SK-N-SH treated with all-trans-retinoic acid at 6 μM for 48 hours (cell line): ENCODE results near the gene TOMM34.

Source experiments
- ISL1 ChIP-seq: fragments of 250-450 bp; sonication (Bioruptor Pico); IDR thresholded peaks from 2 replicates; pipeline ENCODE4 v2.1.2; 2022; ENCODE audit warnings: mild to moderate bottlenecking, moderate library complexity
- TOX ChIP-seq: fragments of 250-450 bp; sonication (Bioruptor Pico); IDR thresholded peaks from 2 replicates; pipeline ENCODE4 v1.8.0; 2021; ENCODE audit warnings: mild to moderate bottlenecking, moderate library complexity, borderline replicate concordance
- ZFP30 ChIP-seq: fragments of 450-650 bp; formaldehyde crosslinking; IDR thresholded peaks from 2 replicates; pipeline ENCODE4 v1.5.0; 2022; ENCODE audit warnings: mild to moderate bottlenecking, moderate library complexity

DNA sequence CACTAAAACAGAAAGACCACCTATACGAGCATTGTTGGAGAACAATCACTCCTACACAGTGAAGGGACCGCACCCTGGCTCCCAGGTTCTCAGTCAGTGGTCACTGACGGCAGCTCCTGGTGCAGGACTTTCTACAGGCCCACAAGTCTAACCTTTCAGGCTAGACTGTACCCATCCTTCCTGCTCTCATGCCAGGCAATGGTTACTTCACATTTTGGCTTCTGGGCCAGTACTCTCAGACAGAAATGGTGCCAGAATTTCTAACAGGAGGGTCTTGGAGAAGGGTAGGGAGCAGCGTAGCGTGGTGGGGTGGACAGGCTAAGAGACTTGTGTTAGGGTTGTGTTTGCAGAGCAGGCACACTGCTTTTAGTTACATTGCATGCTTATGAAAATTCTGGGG, 12.1 kb downstream of the TOMM34 start:
- TF ChIP-seq TOX (CRISPR knock-in tag) (no peak), ISL1 (CRISPR knock-in tag) (no peak), ZFP30 (CRISPR knock-in tag) (no peak)
